Muscle of leg (tissue), 11 donors: ENCODE results near the gene SLC5A10. TPM values are rescaled to one million over a fixed set of nuclear protein-coding genes. Genes with fewer than 3 reads are reported as not detected.

Source experiments
- DNase-seq: peaks from one replicate; pipeline ENCODE4 v3.0.0; 2013
- H3K27ac ChIP-seq: one replicate; pipeline ENCODE4 v1.5.1; 2013; ENCODE audit warnings: mild to moderate bottlenecking, low read length, control low read depth
- H3K27me3 ChIP-seq: one replicate; pipeline ENCODE4 v1.6.1; 2013; ENCODE audit warnings: low read length; ENCODE audit not compliant: control insufficient read depth, insufficient read depth
- H3K36me3 ChIP-seq: one replicate; pipeline ENCODE4 v1.6.1; 2013; ENCODE audit warnings: low read length; ENCODE audit not compliant: control insufficient read depth, insufficient read depth
- H3K4me1 ChIP-seq: one replicate; pipeline ENCODE4 v1.6.1; 2013; ENCODE audit warnings: low read length; ENCODE audit not compliant: control insufficient read depth, insufficient read depth
- H3K4me3 ChIP-seq: one replicate; pipeline ENCODE4 v1.5.1; 2013; ENCODE audit warnings: low read length, control low read depth
- H3K9me3 ChIP-seq: replicated peaks from 2 replicates; pipeline ENCODE4 v1.6.1; 2013; ENCODE audit warnings: low read depth, low read length; ENCODE audit not compliant: control insufficient read depth
- WGBS: methylation state at CpG from one replicate; pipeline ENCODE4 v1.1.5; 2013; ENCODE audit warnings: missing lambda C conversion rate; ENCODE audit not compliant: insufficient coverage; 5-methylcytosine and 5-hydroxymethylcytosine counted together
- polyA plus RNA-seq, 8 donors: library from polyadenylated mRNA; unstranded; fragments of 120-200 nt; gene quantifications; one replicate each; pipeline versions ENCODE4 v1.2.1 to v1.2.3, GENCODE V29; 2013; ENCODE audit warnings: inconsistent platforms in 1 of 8, low replicate concordance in 1 of 8; ENCODE audit not compliant: insufficient read length in 8 of 8, insufficient read depth in 1 of 8
- total RNA-seq: library from RNA; stranded (reverse); fragments of 120-200 nt; gene quantifications from one replicate; pipeline ENCODE4 v1.2.4, GENCODE V29; 2013

The SLC5A10 gene
- total and polyA plus RNA-seq, 9 donors: 0.05 to 0.19 (median 0.06) TPM; not detected in 3

DNA sequence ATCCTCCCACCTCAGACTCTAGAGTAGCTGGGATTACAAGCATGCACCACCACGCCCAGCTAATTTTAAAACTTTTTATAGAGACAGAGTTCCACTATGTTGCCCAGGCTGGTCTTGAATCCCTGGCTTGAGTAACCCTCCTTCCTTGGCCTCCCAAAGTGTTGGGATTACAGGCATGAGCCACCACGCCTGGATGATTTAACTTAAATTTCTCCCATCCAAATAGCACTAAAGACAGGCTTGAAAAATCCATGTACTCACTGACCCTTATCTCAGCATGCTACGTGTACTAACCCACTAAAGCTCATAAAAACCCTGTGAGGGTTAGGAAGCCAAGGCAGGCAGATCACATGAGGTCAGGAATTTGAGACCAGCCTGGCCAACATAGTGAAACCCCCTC, 4.6 kb downstream of the SLC5A10 start:
- Histone ChIP-seq H3K4me3 (no peak overlapping the region), H3K36me3 (no peaks in the 10 kb centered on the region), H3K27ac (no peak overlapping the region), H3K9me3 (no peaks in the 10 kb centered on the region), H3K4me1 (peaks cover 7% of the 10 kb centered on the region), H3K27me3 (no peaks in the 10 kb centered on the region)
- DNase-seq: no peak
- WGBS: 81% methylated on average over 2 of the region's 3 CpGs

- no peak for DNase-seq
- Histone ChIP-seq H3K27me3 (no peaks in the 10 kb centered on the region), H3K9me3 (no peaks in the 10 kb centered on the region), H3K4me3 (no peak overlapping the region), H3K27ac (no peak overlapping the region), H3K36me3 (no peaks in the 10 kb centered on the region), H3K4me1 (peaks cover 7% of the 10 kb centered on the region)
- WGBS: 83% methylated on average over 4 of the region's 4 CpGs
Measured at GRCh38 chr17:18957831-18958230, 5.9 kb downstream of the SLC5A10 start.

GRCh38 chr17:18958611-18959010, 6.6 kb downstream of the SLC5A10 start:
- H3K9me3 ChIP-seq: no peaks in the 10 kb centered on the region
- H3K4me1 ChIP-seq: peaks cover 7% of the 10 kb centered on the region
- WGBS: 79% methylated on average over 6 of the region's 11 CpGs
- H3K4me3 ChIP-seq: no peak overlapping the region
- no peaks in the 10 kb centered on the region for H3K27me3 ChIP-seq
- H3K36me3 ChIP-seq: no peaks in the 10 kb centered on the region
- DNase-seq: no peak
- no peak overlapping the region for H3K27ac ChIP-seq

- 57% methylated on average over 13 of the region's 22 CpGs for WGBS
- no peaks in the 10 kb centered on the region for H3K9me3 ChIP-seq
- no peak overlapping the region for H3K27ac ChIP-seq
- no peak for DNase-seq
- no peaks in the 10 kb centered on the region for H3K36me3 ChIP-seq
- peaks cover 7% of the 10 kb centered on the region for H3K4me1 ChIP-seq
- H3K4me3 ChIP-seq: no peak overlapping the region
- H3K27me3 ChIP-seq: no peaks in the 10 kb centered on the region
Measured at GRCh38 chr17:18959071-18959844, 7.3 kb downstream of the SLC5A10 start.

GRCh38 chr17:18959845-18960240, 7.9 kb downstream of the SLC5A10 start:
- no peaks in the 10 kb centered on the region for H3K27me3 ChIP-seq
- WGBS: 94% methylated on average over 5 of the region's 5 CpGs
- H3K9me3 ChIP-seq: no peaks in the 10 kb centered on the region
- H3K27ac ChIP-seq: no peak overlapping the region
- no peaks in the 10 kb centered on the region for H3K36me3 ChIP-seq
- peaks cover 7% of the 10 kb centered on the region for H3K4me1 ChIP-seq
- no peak for DNase-seq
- H3K4me3 ChIP-seq: no peak overlapping the region

DNA sequence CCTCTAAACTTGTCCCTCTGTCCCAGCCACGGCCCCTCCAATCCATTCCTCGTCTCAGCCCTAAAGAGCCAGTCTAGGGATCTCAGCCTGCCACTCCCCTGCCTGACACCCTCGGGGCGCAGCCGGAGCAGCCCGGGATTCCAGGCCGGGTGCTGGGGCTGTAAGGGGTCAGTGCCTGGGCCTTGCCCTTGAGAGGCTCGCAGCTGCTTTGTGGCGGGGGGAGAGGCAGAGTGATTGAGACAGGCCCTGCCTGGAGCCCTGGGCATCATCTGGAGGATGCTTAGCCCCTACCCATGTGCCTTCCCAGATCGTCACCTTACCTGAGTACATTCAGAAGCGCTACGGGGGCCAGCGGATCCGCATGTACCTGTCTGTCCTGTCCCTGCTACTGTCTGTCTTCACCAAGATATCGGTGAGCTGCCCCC, 8.3 kb downstream of the SLC5A10 start:
- no peaks in the 10 kb centered on the region for H3K36me3 ChIP-seq
- H3K9me3 ChIP-seq: no peaks in the 10 kb centered on the region
- H3K4me3 ChIP-seq: no peak overlapping the region
- peaks cover 7% of the 10 kb centered on the region for H3K4me1 ChIP-seq
- DNase-seq: no peak
- H3K27ac ChIP-seq: no peak overlapping the region
- no peaks in the 10 kb centered on the region for H3K27me3 ChIP-seq
- WGBS: 86% methylated on average over 7 of the region's 15 CpGs

DNA sequence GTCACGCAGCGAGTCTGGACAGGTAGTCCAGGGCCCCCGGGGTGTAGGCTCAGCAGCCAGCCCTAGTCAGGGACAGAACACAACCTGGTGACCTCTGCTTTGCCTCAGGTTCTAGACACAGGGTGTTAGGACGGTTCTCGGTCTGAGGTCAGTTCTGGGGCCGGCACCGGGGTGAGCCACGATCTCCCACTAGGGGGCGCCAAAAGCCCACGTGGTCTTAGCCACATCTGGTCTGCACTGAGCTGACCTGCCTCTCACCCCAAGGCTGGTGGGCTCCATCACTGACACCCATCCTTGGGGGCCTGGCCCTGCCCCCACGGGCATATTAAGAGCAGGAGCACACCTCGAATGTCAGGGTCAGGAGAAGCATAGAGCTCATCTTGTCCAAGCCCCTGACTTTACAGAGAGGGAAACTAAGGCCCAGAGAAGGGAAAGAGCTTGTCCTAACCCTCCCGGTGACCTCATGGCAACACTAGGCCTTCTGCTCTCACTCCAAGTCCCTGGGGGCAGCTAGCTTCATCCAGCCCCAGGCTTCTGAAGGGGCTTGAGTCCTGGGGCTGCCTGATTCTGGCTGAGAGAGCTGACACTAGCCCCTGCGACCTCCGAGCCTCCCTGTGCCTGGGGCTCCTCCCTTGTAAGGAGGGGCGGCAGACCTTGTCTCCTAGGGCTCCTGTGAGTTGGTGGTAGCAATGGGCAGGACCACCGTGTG, 9.0 kb downstream of the SLC5A10 start:
- no peaks in the 10 kb centered on the region for H3K27me3 ChIP-seq
- no peaks in the 10 kb centered on the region for H3K9me3 ChIP-seq
- no peak overlapping the region for H3K27ac ChIP-seq
- no peaks in the 10 kb centered on the region for H3K36me3 ChIP-seq
- 34% methylated on average over 16 of the region's 17 CpGs for WGBS
- DNase-seq: peak; percentile 66
- H3K4me3 ChIP-seq: no peak overlapping the region
- H3K4me1 ChIP-seq: peaks cover 7% of the 10 kb centered on the region

- DNase-seq: no peak
- Histone ChIP-seq H3K27me3 (no peaks in the 10 kb centered on the region), H3K4me3 (no peak overlapping the region), H3K27ac (no peak overlapping the region), H3K4me1 (peaks cover 8% of the 10 kb centered on the region), H3K36me3 (no peaks in the 10 kb centered on the region), H3K9me3 (no peaks in the 10 kb centered on the region)
- 78% methylated on average over 13 of the region's 16 CpGs for WGBS
Measured at GRCh38 chr17:18961634-18962493, 9.9 kb downstream of the SLC5A10 start.

GRCh38 chr17:18962494-18962815, 10.5 kb downstream of the SLC5A10 start:
- Histone ChIP-seq H3K27me3 (no peaks in the 10 kb centered on the region), H3K9me3 (no peaks in the 10 kb centered on the region), H3K4me1 (peaks cover 13% of the 10 kb centered on the region), H3K36me3 (no peaks in the 10 kb centered on the region), H3K27ac (no peak overlapping the region), H3K4me3 (no peak overlapping the region)
- no peak for DNase-seq
- 75% methylated on average over 6 of the region's 6 CpGs for WGBS
